Esophagus muscularis mucosa (tissue), 3 donors: ENCODE measurements around the gene KIF5C.

Source experiments
- POLR2A ChIP-seq: fragments of 450-650 bp; IDR thresholded peaks from one replicate; pipeline ENCODE4 v1.6.1; 2017; ENCODE audit warnings: antibody characterized with exemption, moderate library complexity, mild to moderate bottlenecking, low read depth
- TF ChIP-seq, protein P1 (sequence below), 3 experiments: fragments of 200-600 bp in 2 of 3; fragments of 450-650 bp in 1 of 3; sonication (generic) in 2 of 3; IDR thresholded peaks; one replicate each; pipeline ENCODE4 v1.5.1; 2017 to 2019; ENCODE audit warnings: antibody characterized with exemption in 3 of 3, mild to moderate bottlenecking in 2 of 3, moderate library complexity in 1 of 3

DNA sequence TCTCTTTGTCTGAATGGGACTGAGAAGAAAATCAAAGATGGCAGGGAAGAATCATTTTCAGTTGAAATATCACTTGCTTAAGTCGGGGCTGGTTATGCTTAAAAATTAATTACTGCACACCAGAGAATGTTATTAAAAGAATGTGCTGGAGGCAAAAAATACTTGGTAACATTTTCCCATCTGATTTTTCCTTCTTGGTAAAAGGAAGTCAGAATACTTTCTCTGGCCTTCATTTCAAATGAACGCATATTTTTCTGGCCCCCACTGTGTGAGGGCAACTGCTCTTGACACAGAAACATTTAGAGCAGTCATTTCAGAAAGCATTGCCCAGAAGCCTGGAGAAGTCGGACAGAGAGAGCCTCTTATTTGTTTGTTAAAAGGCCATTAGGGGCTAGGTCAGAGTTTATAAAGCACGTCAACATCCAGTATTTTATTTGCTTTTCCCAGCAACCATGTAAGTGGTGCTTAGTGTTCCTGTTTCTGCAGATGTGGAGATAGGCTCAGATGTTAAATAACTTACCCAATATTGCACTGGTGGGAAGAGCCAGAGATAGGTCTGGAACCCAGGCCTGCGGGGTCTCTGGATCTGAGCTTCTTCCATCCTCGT is 130.5 kb downstream of the KIF5C start:
- TF ChIP-seq, protein P1, sequence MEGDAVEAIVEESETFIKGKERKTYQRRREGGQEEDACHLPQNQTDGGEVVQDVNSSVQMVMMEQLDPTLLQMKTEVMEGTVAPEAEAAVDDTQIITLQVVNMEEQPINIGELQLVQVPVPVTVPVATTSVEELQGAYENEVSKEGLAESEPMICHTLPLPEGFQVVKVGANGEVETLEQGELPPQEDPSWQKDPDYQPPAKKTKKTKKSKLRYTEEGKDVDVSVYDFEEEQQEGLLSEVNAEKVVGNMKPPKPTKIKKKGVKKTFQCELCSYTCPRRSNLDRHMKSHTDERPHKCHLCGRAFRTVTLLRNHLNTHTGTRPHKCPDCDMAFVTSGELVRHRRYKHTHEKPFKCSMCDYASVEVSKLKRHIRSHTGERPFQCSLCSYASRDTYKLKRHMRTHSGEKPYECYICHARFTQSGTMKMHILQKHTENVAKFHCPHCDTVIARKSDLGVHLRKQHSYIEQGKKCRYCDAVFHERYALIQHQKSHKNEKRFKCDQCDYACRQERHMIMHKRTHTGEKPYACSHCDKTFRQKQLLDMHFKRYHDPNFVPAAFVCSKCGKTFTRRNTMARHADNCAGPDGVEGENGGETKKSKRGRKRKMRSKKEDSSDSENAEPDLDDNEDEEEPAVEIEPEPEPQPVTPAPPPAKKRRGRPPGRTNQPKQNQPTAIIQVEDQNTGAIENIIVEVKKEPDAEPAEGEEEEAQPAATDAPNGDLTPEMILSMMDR (IDR thresholded peaks at IDR 0.05) = no peak
- TF ChIP-seq POLR2A = no peak
